ENCODE results near the gene LARP4B. TPM values are rescaled to one million over a fixed set of nuclear protein-coding genes. Genes with fewer than 3 reads are reported as not detected.
"Not testable (repeated sequence)": the region's sequence is repeated elsewhere in the genome, so short reads cannot be mapped to it uniquely, and the experiment has no call there.

Gene LARP4B
- polyA plus RNA-seq, 1 donor from 2014 or later: 14.2 TPM

- peaks cover 2% of the 10 kb centered on the region for H3F3A ChIP-seq (ENCODE audit: insufficient read depth, low read length, poor library complexity, severe bottlenecking)
- peaks cover 7% of the 10 kb centered on the region for H3K79me2 ChIP-seq (replicated peaks; ENCODE audit: insufficient read depth, low read length)
- H3K36me3 ChIP-seq (ENCODE audit: insufficient read depth, low read length): no peaks in the 10 kb centered on the region
- no peak overlapping the region for H2AFZ ChIP-seq (ENCODE audit: low read depth, low read length)
- no peaks in the 10 kb centered on the region for H3K27me3 ChIP-seq (ENCODE audit: insufficient read depth, low read depth, low read length)
- H3K4me3 ChIP-seq (ENCODE audit: low read length): no peak overlapping the region
- no peak overlapping the region for H3K9ac ChIP-seq (ENCODE audit: low read length)
- no peaks in the 10 kb centered on the region for H3K9me2 ChIP-seq (ENCODE audit: insufficient read depth, low read length)
- H3K27ac ChIP-seq (ENCODE audit: low read length): no peak overlapping the region
- H4K20me1 ChIP-seq (ENCODE audit: insufficient read depth): peaks cover 6% of the 10 kb centered on the region
- no peak overlapping the region for H3K4me2 ChIP-seq (ENCODE audit: low read length)
- TF ChIP-seq EP300 (conservative IDR thresholded peaks at IDR 0.05; ENCODE audit: poor library complexity, severe bottlenecking): no peak
- TF ChIP-seq CTCF (IDR thresholded peaks at IDR 0.05; ENCODE audit: poor library complexity, severe bottlenecking): no peak
- TF ChIP-seq MXI1 (conservative IDR thresholded peaks at IDR 0.05; ENCODE audit: poor library complexity, severe bottlenecking): no peak
- no peak for TF ChIP-seq POLR2AphosphoS5 (IDR thresholded peaks at IDR 0.05)
- no peak for TF ChIP-seq REST (IDR thresholded peaks at IDR 0.05; ENCODE audit: borderline replicate concordance)
- no peak for TF ChIP-seq EZH2 (IDR thresholded peaks at IDR 0.05; ENCODE audit: borderline replicate concordance, insufficient read depth, low read length, poor library complexity, severe bottlenecking)
- TF ChIP-seq TAF1 (IDR thresholded peaks at IDR 0.05; ENCODE audit: low read depth): no peak
- TF ChIP-seq RAD21 (conservative IDR thresholded peaks at IDR 0.05): no peak
- no peak for TF ChIP-seq SMC3 (conservative IDR thresholded peaks at IDR 0.05; ENCODE audit: poor library complexity)
- no peaks in the 10 kb centered on the region for H3K9me3 ChIP-seq (ENCODE audit: low read length)
Measured at GRCh38 chr10:934746-935406, 3.4 kb upstream of the LARP4B start.

GRCh38 chr10:934165-934564 lies 2.7 kb upstream of the LARP4B start:
- H3K4me3 ChIP-seq (ENCODE audit: low read length); H3K27ac ChIP-seq (ENCODE audit: low read length); H3K4me2 ChIP-seq (ENCODE audit: low read length); H3K36me3 ChIP-seq (ENCODE audit: insufficient read depth, low read length); H3F3A ChIP-seq (ENCODE audit: insufficient read depth, low read length, poor library complexity, severe bottlenecking); H3K27me3 ChIP-seq (ENCODE audit: insufficient read depth, low read depth, low read length); H4K20me1 ChIP-seq (ENCODE audit: insufficient read depth); H3K9me2 ChIP-seq (ENCODE audit: insufficient read depth, low read length); H3K9me3 ChIP-seq (ENCODE audit: low read length); H3K9ac ChIP-seq (ENCODE audit: low read length); H2AFZ ChIP-seq (ENCODE audit: low read depth, low read length): not testable (repeated sequence)
- H3K79me2 ChIP-seq (replicated peaks; ENCODE audit: insufficient read depth, low read length): peaks cover 14% of the 10 kb centered on the region
